GM06990 (cell line): ENCODE results near the gene GADD45GIP1.
"Not testable (repeated sequence)": the region's sequence is repeated elsewhere in the genome, so short reads cannot be mapped to it uniquely, and the experiment has no call there.

Experiments
- DNase-seq: peaks from one replicate; pipeline ENCODE4 v3.0.0-alpha.2; 2011; ENCODE audit not compliant: insufficient read length; ENCODE audit errors: extremely low read depth
- H3K27me3 ChIP-seq: replicated peaks from 2 replicates; pipeline ENCODE4 v1.6.0; 2011; ENCODE audit warnings: low read length; ENCODE audit not compliant: control insufficient read depth, insufficient read depth
- H3K36me3 ChIP-seq: 2 replicates; pipeline ENCODE4 v1.5.1; 2011; ENCODE audit warnings: low read length; ENCODE audit not compliant: control insufficient read depth, insufficient read depth
- H3K4me3 ChIP-seq: replicated peaks from 2 replicates; pipeline ENCODE4 v1.5.1; 2011; ENCODE audit warnings: low read depth, mild to moderate bottlenecking, control low read depth, low read length
- CTCF ChIP-seq: IDR thresholded peaks from 2 replicates; pipeline ENCODE4 v1.5.1; 2011; ENCODE audit warnings: low read length, control low read depth, mild to moderate bottlenecking, inconsistent platforms; ENCODE audit not compliant: insufficient read depth, poor library complexity, severe bottlenecking

Gene GADD45GIP1

GRCh38 chr19:12982648-12983047 is 25.6 kb upstream of the GADD45GIP1 start:
- H3K4me3 ChIP-seq: no peak overlapping the region
- DNase-seq: no peak
- no peaks in the 10 kb centered on the region; the same call in 1 of the 2 replicates for H3K27me3 ChIP-seq
- no peaks in the 10 kb centered on the region for H3K36me3 ChIP-seq
- no peak for TF ChIP-seq CTCF

- H3K36me3 ChIP-seq: no peaks in the 10 kb centered on the region
- DNase-seq: no peak
- H3K27me3 ChIP-seq: no peaks in the 10 kb centered on the region; the same call in 1 of the 2 replicates
- no peak for TF ChIP-seq CTCF
- H3K4me3 ChIP-seq: no peak overlapping the region
Observed at GRCh38 chr19:12979974-12980373, 23.0 kb upstream of the GADD45GIP1 start.

GRCh38 chr19:12976109-12976508 is 19.1 kb upstream of the GADD45GIP1 start:
- not testable (repeated sequence) for DNase-seq, H3K27me3 ChIP-seq, H3K4me3 ChIP-seq, H3K36me3 ChIP-seq

GRCh38 chr19:12975221-12975741 is 18.3 kb upstream of the GADD45GIP1 start:
- H3K36me3 ChIP-seq: no peaks in the 10 kb centered on the region
- no peak for TF ChIP-seq CTCF
- no peak overlapping the region for H3K4me3 ChIP-seq
- no peak for DNase-seq
- no peaks in the 10 kb centered on the region; the same call in 1 of the 2 replicates for H3K27me3 ChIP-seq

- no peaks in the 10 kb centered on the region for H3K36me3 ChIP-seq
- no peak for TF ChIP-seq CTCF
- H3K27me3 ChIP-seq: no peaks in the 10 kb centered on the region; the same call in 1 of the 2 replicates
- DNase-seq: no peak
- H3K4me3 ChIP-seq: no peak overlapping the region
Observed at GRCh38 chr19:12974301-12975220, 17.5 kb upstream of the GADD45GIP1 start.

- H3K4me3 ChIP-seq: no peak overlapping the region
- no peak for TF ChIP-seq CTCF
- no peaks in the 10 kb centered on the region for H3K36me3 ChIP-seq
- no peaks in the 10 kb centered on the region; the same call in 1 of the 2 replicates for H3K27me3 ChIP-seq
- DNase-seq: no peak
Observed at GRCh38 chr19:12973236-12973635, 16.2 kb upstream of the GADD45GIP1 start.
